22Rv1 (cell line): ENCODE measurements around the gene BRD8.

ENCODE experiments used
- CTCF ChIP-seq: fragments of 450-650 bp; IDR thresholded peaks from 2 replicates; pipeline ENCODE4 v1.5.1; 2017; ENCODE audit warnings: mild to moderate bottlenecking
- ZFX ChIP-seq: fragments of 450-650 bp; IDR thresholded peaks from 2 replicates; pipeline ENCODE4 v1.6.1; 2017; ENCODE audit warnings: antibody characterized with exemption, borderline replicate concordance

GRCh38 chr5:138109463-138110265, 68.8 kb downstream of the BRD8 start:
- no peak for TF ChIP-seq CTCF
- TF ChIP-seq ZFX: no peak
